NT2/D1 (cell line): ENCODE data around the gene NLGN1.
"Not testable (repeated sequence)": the region's sequence is repeated elsewhere in the genome, so short reads cannot be mapped to it uniquely, and the experiment has no call there.

ENCODE experiments used
- DNase-seq: peaks from one replicate; pipeline ENCODE4 v3.0.0-alpha.2; 2011; ENCODE audit warnings: low read depth, low spot score
- H3K27me3 ChIP-seq: 2 replicates; pipeline ENCODE4 v1.6.0; 2011; ENCODE audit warnings: mild to moderate bottlenecking; ENCODE audit not compliant: insufficient read length, insufficient read depth
- H3K36me3 ChIP-seq: 2 replicates; pipeline ENCODE4 v1.6.1; 2011; ENCODE audit warnings: mild to moderate bottlenecking, low read length, mixed read lengths; ENCODE audit not compliant: insufficient read depth, insufficient read length
- H3K4me1 ChIP-seq: 2 replicates; pipeline ENCODE4 v1.5.1; 2011; ENCODE audit not compliant: insufficient read depth, insufficient read length
- H3K4me3 ChIP-seq: 2 replicates; pipeline ENCODE4 v1.5.1; 2011; ENCODE audit warnings: low read depth; ENCODE audit not compliant: insufficient read length
- H3K9ac ChIP-seq: 2 replicates; pipeline ENCODE4 v1.6.0; 2011; ENCODE audit warnings: low read depth; ENCODE audit not compliant: insufficient read length
- H3K9me3 ChIP-seq: 2 replicates; pipeline ENCODE4 v1.5.1; 2011; ENCODE audit warnings: mild to moderate bottlenecking, low read length; ENCODE audit not compliant: insufficient read depth
- SUZ12 ChIP-seq: IDR thresholded peaks from 2 replicates; pipeline ENCODE4 v1.6.1; 2011; ENCODE audit not compliant: insufficient read length, insufficient read depth; ENCODE audit errors: extremely low read depth
- YY1 ChIP-seq: IDR thresholded peaks from 2 replicates; pipeline ENCODE4 v1.6.1; 2011; ENCODE audit not compliant: insufficient read length, insufficient read depth
- ZNF274 ChIP-seq: IDR thresholded peaks from 2 replicates; pipeline ENCODE4 v1.6.1; 2011; ENCODE audit warnings: mild to moderate bottlenecking, low read depth, low read length

NLGN1 gene

DNA sequence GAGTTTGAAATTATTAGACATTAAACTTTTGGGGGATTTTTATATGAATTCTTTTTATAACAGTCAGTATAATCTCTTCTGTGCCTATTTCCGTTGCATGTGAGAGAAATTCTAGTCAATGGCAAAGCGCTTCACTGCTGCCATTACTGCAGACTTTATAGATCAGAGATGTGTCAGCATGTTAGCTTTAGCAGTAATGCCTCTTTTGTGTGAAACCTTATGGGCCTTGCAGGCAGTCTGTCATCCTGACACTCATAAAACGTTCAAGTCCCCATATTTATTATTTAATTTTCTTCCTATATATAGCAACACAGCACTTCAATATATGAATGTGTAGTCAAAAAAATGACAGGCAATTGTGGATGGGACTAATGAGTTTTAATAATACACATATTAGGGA lies 191.0 kb downstream of the NLGN1 start:
- peaks cover 8% of the 10 kb centered on the region for H3K27me3 ChIP-seq
- TF ChIP-seq YY1 (no peak), ZNF274 (no peak)
- no peaks in the 10 kb centered on the region for H3K4me1 ChIP-seq
- DNase-seq = no peak
- no peaks in the 10 kb centered on the region for H3K36me3 ChIP-seq
- no peak overlapping the region for H3K9ac ChIP-seq
- H3K4me3 ChIP-seq = no peak overlapping the region
- H3K9me3 ChIP-seq = peaks cover 5% of the 10 kb centered on the region; the same call in 1 of the 2 replicates

DNA sequence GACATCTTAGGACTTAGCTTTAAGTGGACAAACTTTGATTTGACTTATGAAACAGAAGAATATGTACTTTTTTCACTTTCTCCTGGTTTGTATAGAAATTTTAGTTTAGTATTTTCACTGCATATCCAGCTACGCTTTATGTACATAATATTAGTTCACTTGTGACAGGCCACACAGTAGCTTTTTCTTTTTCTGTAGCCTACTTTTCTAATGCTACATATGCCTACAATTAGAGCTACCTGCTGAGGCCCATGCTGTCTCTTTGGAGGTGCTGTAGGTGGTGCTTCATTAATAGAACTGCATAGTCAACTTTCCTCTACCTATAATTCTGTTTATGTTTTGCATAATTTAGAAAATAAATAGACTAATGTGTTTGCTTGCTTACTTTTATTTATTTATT lies 191.6 kb downstream of the NLGN1 start:
- Histone ChIP-seq H3K36me3 (no peaks in the 10 kb centered on the region), H3K27me3 (peaks cover 8% of the 10 kb centered on the region), H3K4me1 (no peaks in the 10 kb centered on the region), H3K4me3 (no peak overlapping the region), H3K9me3 (peaks cover 6% of the 10 kb centered on the region; the same call in 1 of the 2 replicates), H3K9ac (no peak overlapping the region)
- TF ChIP-seq ZNF274 (no peak), YY1 (no peak), SUZ12 (no peak)
- DNase-seq = no peak

DNA sequence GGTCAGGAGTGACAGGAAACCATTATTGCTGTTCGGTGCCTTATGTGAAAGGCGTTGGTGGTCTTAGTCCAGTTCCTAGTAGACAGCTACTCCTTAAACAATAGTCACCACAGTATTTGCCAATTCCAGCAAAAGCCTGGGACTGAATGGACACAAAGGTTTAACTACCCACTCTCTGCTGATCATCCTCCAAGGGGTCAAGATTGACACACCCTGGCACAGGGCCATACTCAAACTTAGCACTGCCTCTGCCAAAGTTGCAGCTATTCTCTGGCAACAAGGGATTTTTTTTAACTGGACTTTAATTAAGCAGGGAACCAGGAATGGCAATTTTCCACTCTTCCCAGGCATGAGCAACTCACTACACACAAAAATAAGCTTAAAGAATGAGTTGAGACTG lies 193.9 kb downstream of the NLGN1 start:
- no peak overlapping the region for H3K4me3 ChIP-seq
- no peak overlapping the region for H3K9ac ChIP-seq
- no peaks in the 10 kb centered on the region for H3K27me3 ChIP-seq
- peaks cover 6% of the 10 kb centered on the region; the same call in 1 of the 2 replicates for H3K9me3 ChIP-seq
- H3K4me1 ChIP-seq = no peaks in the 10 kb centered on the region
- no peak for TF ChIP-seq SUZ12
- no peak for TF ChIP-seq YY1
- no peak for TF ChIP-seq ZNF274
- DNase-seq = no peak
- no peaks in the 10 kb centered on the region for H3K36me3 ChIP-seq

DNA sequence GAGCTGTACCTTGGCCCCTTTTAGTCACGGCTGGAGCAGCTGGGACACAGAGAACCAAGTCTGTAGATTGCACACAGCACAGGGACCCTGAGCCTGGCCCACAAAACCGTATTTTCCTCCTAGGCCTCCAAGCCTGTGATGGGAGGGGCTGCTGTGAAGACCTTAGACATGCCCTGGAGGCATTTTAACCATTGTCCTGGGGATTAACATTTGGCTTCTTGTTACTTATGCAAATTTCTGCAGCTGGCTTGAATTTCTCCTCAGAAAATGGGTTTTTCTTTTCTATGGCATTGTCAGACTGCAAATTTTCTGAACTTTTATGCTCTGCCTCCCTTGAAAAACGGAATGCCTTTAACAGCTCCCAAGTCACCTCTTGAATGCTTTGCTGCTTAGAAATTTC lies 197.3 kb downstream of the NLGN1 start:
- H3K4me3 ChIP-seq, H3K27me3 ChIP-seq, H3K9ac ChIP-seq, H3K4me1 ChIP-seq, H3K36me3 ChIP-seq, H3K9me3 ChIP-seq: not testable (repeated sequence)
- DNase-seq = peak; percentile 55

DNA sequence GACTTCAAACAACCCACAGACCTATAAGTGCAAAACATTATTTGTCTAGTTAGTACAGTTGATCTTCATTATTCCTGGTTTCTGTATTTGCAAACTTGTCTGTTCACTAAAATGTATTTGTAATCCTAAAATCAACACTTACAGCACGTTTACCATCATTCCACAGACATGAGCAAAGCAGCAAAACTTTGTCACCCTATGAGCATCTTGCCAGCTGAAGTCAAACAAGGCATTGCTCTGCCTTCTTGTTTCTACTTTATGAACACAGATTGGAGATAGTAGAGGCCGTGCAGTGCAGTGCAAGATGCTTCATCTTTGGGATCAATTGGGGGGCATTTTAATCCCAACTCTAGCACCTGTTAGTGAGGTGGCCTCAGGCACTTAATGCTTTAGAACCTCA lies 202.1 kb downstream of the NLGN1 start:
- TF ChIP-seq YY1 = no peak
- no peak for TF ChIP-seq ZNF274
- no peak for TF ChIP-seq SUZ12
- DNase-seq = no peak

DNA sequence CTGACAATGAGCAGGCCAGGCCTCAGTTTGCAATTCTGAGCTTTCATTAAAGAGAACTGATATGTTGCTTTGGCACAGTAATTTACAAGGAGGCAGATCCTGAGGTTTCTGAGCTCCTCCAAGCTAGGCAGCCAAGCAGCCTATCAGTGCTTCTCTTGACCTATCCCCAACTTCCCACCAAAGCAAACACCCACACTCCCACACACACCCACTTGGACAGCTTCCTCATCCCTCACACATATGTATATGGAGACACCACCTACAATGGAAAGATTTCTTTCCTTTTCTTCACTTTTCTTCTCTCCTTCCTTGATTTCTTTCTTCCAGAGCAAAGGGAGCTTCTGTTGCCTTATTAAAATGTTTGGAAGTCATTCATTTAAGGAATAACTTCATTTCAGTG lies 217.0 kb downstream of the NLGN1 start:
- TF ChIP-seq ZNF274 = no peak
- no peak for TF ChIP-seq SUZ12
- TF ChIP-seq YY1 = no peak
- Histone ChIP-seq H3K9ac (no peak overlapping the region), H3K9me3 (no peaks in the 10 kb centered on the region), H3K4me3 (no peak overlapping the region), H3K27me3 (no peaks in the 10 kb centered on the region), H3K36me3 (no peaks in the 10 kb centered on the region), H3K4me1 (no peaks in the 10 kb centered on the region)
- no peak for DNase-seq

More for the DNA sequence above, 202.1 kb downstream of the NLGN1 start:
- no peaks in the 10 kb centered on the region; the same call in 1 of the 2 replicates for H3K9me3 ChIP-seq
- H3K9ac ChIP-seq = no peak overlapping the region
- no peaks in the 10 kb centered on the region for H3K27me3 ChIP-seq
- H3K4me3 ChIP-seq = no peak overlapping the region
- no peaks in the 10 kb centered on the region for H3K4me1 ChIP-seq
- H3K36me3 ChIP-seq = no peaks in the 10 kb centered on the region

DNA sequence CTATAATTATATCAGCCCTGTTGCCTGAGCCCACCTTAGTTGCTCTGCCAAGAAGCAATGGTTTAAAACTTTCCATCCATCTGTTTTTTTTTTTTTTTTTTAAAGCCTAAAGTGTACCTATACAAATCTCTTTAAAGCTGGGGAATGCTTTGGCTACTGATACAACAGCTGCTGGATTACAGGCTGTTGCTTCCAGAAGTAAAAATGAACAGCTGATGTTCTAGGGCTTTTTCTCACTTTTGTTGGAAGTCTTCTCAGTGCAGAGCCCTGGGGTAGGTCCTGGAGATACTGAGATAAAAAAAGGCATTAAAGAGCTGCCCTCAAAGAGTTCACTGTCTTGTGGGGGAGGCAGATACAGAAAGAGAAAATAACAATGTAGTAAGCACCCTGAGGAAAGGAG lies 218.1 kb downstream of the NLGN1 start:
- H3K9ac ChIP-seq = no peak overlapping the region
- no peak for TF ChIP-seq ZNF274
- TF ChIP-seq YY1 = no peak
- DNase-seq = no peak
- H3K4me3 ChIP-seq = no peak overlapping the region
- no peaks in the 10 kb centered on the region for H3K4me1 ChIP-seq
- H3K36me3 ChIP-seq = no peaks in the 10 kb centered on the region
- H3K27me3 ChIP-seq = no peaks in the 10 kb centered on the region
- no peaks in the 10 kb centered on the region for H3K9me3 ChIP-seq

DNA sequence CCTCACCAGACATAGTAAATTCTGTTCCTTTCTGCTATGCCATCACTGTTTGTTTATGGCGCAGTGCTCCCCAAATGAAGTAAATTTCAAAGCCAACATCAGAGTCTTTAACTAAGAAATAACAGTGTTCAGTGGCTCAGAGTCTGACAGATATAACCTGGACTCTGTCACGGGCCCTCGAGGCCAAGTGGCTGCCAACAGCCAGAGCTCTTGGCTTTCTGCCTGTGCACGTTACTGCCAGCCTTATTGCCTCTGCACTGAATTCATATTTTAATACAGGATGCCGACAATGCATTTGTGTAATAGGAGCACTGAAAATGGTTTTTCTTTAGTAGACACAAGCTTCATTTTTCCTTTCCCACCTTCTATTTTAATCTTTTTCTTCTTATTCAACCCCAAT lies 219.9 kb downstream of the NLGN1 start:
- H3K4me3 ChIP-seq = no peak overlapping the region
- TF ChIP-seq SUZ12 = no peak
- no peak for TF ChIP-seq ZNF274
- no peak for TF ChIP-seq YY1
- no peak for DNase-seq

More for the DNA sequence above, 219.9 kb downstream of the NLGN1 start:
- Histone ChIP-seq H3K27me3 (no peaks in the 10 kb centered on the region), H3K9me3 (no peaks in the 10 kb centered on the region), H3K36me3 (no peaks in the 10 kb centered on the region), H3K4me1 (no peaks in the 10 kb centered on the region), H3K9ac (no peak overlapping the region)
